ENCODE results near the gene MSLN.

Gene MSLN

GRCh38 chr16:813916-814412, 53.4 kb downstream of the MSLN start:
- DNase-seq, result no peak

GRCh38 chr16:814974-815373, 54.4 kb downstream of the MSLN start:
- DNase-seq, result no peak

DNA sequence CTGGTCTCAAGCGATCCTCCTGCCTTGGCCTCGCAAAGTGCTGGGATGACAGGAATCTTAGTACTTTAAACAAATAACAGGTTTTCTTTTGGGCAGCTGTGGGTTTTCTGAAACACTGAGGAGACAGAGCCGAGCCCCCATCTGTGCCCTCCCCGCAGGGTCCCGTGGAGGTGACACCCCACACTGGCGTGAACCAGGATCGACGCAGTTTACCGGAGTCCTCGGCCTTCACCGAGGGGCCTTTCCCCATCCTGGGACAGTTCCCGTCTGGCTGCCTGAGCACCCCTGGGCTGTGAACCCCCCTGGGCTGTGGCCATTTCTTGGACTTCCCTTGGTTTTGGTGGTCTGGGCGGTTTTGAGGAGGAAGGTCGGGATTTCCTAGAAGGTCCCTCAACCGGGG, 55.3 kb downstream of the MSLN start:
- DNase-seq, result no peak

DNA sequence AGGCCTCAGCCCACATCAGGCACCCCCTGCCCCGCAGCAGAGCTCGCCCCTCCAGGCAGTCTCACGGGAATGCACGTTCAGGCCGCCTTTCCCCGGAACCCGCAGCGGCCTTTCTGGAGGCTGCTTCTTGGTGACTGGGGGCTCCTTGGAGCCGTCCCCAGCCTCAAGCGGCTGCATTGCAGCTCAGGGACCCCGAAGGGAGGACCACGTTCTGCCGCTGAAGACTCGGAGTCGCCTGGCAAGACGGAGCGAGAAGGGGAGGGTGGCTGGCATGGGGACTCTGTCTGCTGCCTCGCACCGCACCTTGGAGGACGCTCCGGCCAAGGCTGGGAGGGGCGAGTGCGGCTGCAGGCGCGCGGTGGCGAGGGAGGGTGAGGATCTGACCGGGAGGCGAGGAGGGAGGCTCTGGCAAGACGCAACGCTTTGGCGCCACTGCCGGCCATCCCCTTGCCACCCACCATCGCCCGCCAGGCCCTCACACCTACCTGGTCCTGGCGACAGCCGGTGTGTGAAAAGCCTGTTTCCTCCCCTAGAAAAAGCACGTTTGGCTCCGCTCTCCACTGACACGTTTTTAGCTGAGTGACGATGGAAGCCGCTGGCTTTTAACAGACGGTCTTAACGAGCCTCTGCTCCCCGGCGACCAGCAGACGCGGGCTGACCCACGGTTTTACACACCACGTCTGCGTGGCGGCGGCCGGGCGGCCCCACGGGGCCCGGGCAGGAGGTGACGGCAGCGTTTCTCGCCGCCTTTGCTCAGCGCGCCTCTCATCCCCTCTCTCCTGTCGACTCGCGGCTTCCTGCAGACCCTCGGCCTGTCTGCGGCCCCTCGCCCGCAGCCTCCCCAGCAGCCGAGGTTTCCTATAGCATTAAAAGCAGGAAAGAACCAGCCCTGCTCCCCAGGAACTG, 56.7 kb downstream of the MSLN start:
- DNase-seq, result no peak

DNA sequence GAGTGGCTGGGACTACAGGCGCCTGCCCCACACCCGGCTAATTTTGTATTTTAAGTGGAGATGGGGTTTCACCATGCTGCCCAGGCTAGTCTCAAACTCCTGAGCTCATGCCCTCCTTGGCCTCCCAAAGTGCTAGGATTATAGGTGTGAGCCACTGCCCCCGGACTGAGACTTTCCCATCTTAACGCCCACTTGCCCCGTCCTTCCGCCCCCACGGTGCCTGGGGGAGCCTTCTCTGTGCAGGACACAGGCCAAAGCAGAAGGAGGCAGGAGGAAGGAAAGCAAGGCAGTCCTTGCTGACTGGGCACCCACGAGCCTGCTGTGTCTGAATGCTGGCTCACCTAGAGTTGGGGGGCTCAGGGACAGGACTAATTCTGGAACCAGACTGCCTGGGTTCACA, 57.6 kb downstream of the MSLN start:
- DNase-seq, result no peak
